ENCODE data around the gene CYP4F2. TPM values are rescaled to one million over a fixed set of nuclear protein-coding genes. Genes with fewer than 3 reads are reported as not detected.

The CYP4F2 gene
- total RNA-seq, 4 donors from 2014 or later, result not detected

- H3K36me3 ChIP-seq, result no peaks in the 10 kb centered on the region
- 70 to 72% methylated on average over 7 of the region's 7 CpGs for WGBS, 2 donors
Observed at GRCh38 chr19:15828121-15828610, 69.7 kb downstream of the CYP4F2 start.

More at GRCh38 chr19:15828121-15828610, 69.7 kb downstream of the CYP4F2 start:
- Histone ChIP-seq H3K4me1 (no peaks in the 10 kb centered on the region), H3K9me3 (no peaks in the 10 kb centered on the region), H3K27ac (no peak overlapping the region), H3K27me3 (peaks cover 0 to 11% of the 10 kb centered on the region in 2 donors), H3K4me3 (no peak overlapping the region)
- TF ChIP-seq CTCF (IDR thresholded peaks at IDR 0.05), result no peak
- no peak for TF ChIP-seq EP300 (IDR thresholded peaks at IDR 0.05)
- TF ChIP-seq POLR2A (IDR thresholded peaks at IDR 0.05), result no peak
- DNase-seq (ENCODE audit: low spot score in 2 of 2), result no peak

Small RNAs within 50 kb of the gene (small RNA-seq; reads per million reads assigned to genes)
- not detected for gene CYP4F36P

Other genes with a start within 250 kb of the CYP4F2 start
- gene CYP4F12, start 225.0 kb downstream of the CYP4F2 start, total RNA-seq, result 10 to 100 TPM; 12.6 to 62.0 (median 50.4) TPM
- gene OR10H2, start 170.1 kb downstream of the CYP4F2 start, total RNA-seq, result not detected
- not detected for gene OR10H3, start 160.1 kb downstream of the CYP4F2 start, total RNA-seq
- gene OR10H5, start 110.4 kb downstream of the CYP4F2 start, total RNA-seq, result not detected
- not detected for gene OR10H1, start 82.4 kb downstream of the CYP4F2 start, total RNA-seq
- 1 to 10 TPM in 3 of 4 donors, not detected in 1; 2.5 to 3.3 (median 3.1) TPM for gene CYP4F11, start 36.5 kb upstream of the CYP4F2 start, total RNA-seq
- gene OR10H4, start 50.9 kb upstream of the CYP4F2 start, total RNA-seq, result not detected
- gene TPM4, start 178.4 kb upstream of the CYP4F2 start, total RNA-seq, result 100 to 1,000 TPM; 471 to 530 (median 493) TPM
- 10 to 100 TPM; 27.3 to 42.9 (median 36.3) TPM for gene RAB8A, start 213.8 kb upstream of the CYP4F2 start, total RNA-seq
- under 1 TPM in 1 of 4 donors, not detected in 3; 0.22 TPM for gene HSH2D, start 245.6 kb upstream of the CYP4F2 start, total RNA-seq

All from tibial nerve (tissue), 4 donors.